ENCODE measurements around the gene C18orf54.
A peak's percentile ranks its signal among the peaks of the same experiment; 100 is the strongest.

Gene C18orf54

DNA sequence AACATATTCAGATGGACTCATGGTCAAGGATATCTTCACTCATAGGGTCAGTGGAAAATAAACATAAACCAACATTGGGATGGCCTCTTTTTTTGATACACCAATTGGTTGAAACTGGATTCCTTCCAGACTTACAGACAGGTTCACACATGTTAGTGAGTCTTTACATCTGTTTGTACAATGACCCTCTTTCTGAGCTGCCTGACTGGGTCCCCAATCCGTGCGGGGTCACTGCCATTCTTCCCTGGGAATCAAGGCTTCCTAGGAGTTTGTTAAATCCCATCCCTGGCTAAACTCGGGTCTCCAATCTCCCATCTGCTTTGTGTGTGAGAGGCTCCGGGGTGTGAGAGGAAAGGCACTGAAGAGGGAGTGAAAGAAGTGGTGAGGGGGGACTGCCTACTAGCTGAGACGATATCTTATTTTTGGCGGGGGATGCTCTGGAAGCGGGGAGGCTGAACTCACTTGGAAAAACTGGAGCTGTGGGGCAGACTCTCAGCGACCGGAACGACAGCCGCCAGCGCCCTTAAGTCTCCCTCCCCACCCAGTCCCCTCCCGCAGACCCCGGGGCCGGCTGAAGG, 535 bp upstream of the C18orf54 start:
- Histone ChIP-seq H3K36me3 (ENCODE audit: control insufficient read depth, insufficient read depth, low read length) (no peaks in the 10 kb centered on the region), H3K27me3 (replicated peaks; ENCODE audit: control insufficient read depth, insufficient read depth, low read length) (no peaks in the 10 kb centered on the region), H3K4me3 (replicated peaks; ENCODE audit: low read depth, low read length) (peak overlapping the region; percentile 96)
- TF ChIP-seq, protein P1, sequence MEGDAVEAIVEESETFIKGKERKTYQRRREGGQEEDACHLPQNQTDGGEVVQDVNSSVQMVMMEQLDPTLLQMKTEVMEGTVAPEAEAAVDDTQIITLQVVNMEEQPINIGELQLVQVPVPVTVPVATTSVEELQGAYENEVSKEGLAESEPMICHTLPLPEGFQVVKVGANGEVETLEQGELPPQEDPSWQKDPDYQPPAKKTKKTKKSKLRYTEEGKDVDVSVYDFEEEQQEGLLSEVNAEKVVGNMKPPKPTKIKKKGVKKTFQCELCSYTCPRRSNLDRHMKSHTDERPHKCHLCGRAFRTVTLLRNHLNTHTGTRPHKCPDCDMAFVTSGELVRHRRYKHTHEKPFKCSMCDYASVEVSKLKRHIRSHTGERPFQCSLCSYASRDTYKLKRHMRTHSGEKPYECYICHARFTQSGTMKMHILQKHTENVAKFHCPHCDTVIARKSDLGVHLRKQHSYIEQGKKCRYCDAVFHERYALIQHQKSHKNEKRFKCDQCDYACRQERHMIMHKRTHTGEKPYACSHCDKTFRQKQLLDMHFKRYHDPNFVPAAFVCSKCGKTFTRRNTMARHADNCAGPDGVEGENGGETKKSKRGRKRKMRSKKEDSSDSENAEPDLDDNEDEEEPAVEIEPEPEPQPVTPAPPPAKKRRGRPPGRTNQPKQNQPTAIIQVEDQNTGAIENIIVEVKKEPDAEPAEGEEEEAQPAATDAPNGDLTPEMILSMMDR (IDR thresholded peaks at IDR 0.05; ENCODE audit: insufficient read depth, low read length, poor library complexity, severe bottlenecking), result no peak
- no peak for DNase-seq (ENCODE audit: extremely low read depth, insufficient read length)

GRCh38 chr18:54358495-54359040, 862 bp downstream of the C18orf54 start:
- no peak for DNase-seq (ENCODE audit: extremely low read depth, insufficient read length)
- TF ChIP-seq, protein P1 (IDR thresholded peaks at IDR 0.05; ENCODE audit: insufficient read depth, low read length, poor library complexity, severe bottlenecking), result no peak
- no peaks in the 10 kb centered on the region for H3K27me3 ChIP-seq (replicated peaks; ENCODE audit: control insufficient read depth, insufficient read depth, low read length)
- peak overlapping the region; percentile 96 for H3K4me3 ChIP-seq (replicated peaks; ENCODE audit: low read depth, low read length)
- no peaks in the 10 kb centered on the region for H3K36me3 ChIP-seq (ENCODE audit: control insufficient read depth, insufficient read depth, low read length)

DNA sequence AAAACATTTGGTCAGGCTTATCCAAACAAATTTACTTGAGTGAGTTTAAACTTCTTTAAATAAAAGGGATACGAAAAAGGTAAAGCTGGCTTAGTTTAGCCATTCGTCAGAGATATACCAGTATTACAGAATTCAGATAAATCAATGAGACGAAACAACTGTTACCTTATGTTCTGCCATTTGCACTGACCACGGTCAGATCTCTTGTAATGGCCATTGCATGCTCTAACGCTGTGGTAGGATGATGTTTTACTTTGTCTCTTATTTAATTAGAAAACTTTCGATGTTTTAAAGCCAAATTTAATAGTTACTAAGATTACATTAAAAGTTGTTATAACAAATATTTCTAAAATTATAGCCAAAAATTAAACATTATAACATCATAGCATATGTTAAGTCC, 1.5 kb downstream of the C18orf54 start:
- peak overlapping the region; percentile 96 for H3K4me3 ChIP-seq (replicated peaks; ENCODE audit: low read depth, low read length)
- TF ChIP-seq, protein P1 (IDR thresholded peaks at IDR 0.05; ENCODE audit: insufficient read depth, low read length, poor library complexity, severe bottlenecking), result no peak
- no peaks in the 10 kb centered on the region for H3K36me3 ChIP-seq (ENCODE audit: control insufficient read depth, insufficient read depth, low read length)
- DNase-seq (ENCODE audit: extremely low read depth, insufficient read length), result no peak
- no peaks in the 10 kb centered on the region for H3K27me3 ChIP-seq (replicated peaks; ENCODE audit: control insufficient read depth, insufficient read depth, low read length)

DNA sequence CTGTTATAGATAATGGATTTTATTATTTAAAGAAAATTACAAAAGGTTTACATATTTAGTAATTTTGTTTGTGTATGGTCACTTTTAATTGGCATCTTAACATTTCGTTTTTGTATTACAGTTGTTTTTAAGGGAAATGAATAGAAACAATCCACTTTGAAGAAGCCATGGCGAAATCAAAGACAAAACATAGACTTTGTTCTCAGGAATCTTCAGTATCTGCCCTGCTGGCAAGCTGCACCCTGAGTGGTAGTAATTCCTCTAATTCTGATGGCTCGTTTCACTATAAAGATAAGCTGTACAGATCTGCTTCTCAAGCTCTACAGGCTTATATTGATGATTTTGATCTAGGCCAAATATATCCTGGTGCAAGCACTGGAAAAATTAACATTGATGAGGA, 2.7 kb downstream of the C18orf54 start:
- no peaks in the 10 kb centered on the region for H3K36me3 ChIP-seq (ENCODE audit: control insufficient read depth, insufficient read depth, low read length)
- H3K27me3 ChIP-seq (replicated peaks; ENCODE audit: control insufficient read depth, insufficient read depth, low read length), result no peaks in the 10 kb centered on the region
- H3K4me3 ChIP-seq (replicated peaks; ENCODE audit: low read depth, low read length), result no peak overlapping the region
- TF ChIP-seq, protein P1 (IDR thresholded peaks at IDR 0.05; ENCODE audit: insufficient read depth, low read length, poor library complexity, severe bottlenecking), result no peak
- no peak for DNase-seq (ENCODE audit: extremely low read depth, insufficient read length)

DNA sequence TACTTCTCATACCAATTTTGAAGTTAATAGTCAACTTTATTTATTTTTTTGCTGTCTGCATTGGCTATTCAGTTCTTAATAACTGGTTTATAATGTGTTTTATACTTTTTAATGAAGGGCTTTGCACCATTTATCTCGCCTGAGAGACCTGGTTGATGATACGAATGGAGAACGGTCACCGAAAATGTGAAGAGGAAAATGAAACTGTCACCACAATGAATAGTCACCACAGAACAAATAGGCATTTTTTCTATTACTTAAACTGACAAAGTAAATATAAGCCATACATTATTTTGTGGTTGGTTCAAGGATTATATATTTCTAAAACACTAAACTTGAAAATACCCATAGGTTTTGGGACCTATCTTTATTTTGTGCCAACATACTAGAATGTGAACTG, 20.4 kb downstream of the C18orf54 start:
- DNase-seq (ENCODE audit: extremely low read depth, insufficient read length), result no peak
- Histone ChIP-seq H3K4me3 (replicated peaks; ENCODE audit: low read depth, low read length) (no peak overlapping the region), H3K27me3 (replicated peaks; ENCODE audit: control insufficient read depth, insufficient read depth, low read length) (no peaks in the 10 kb centered on the region), H3K36me3 (ENCODE audit: control insufficient read depth, insufficient read depth, low read length) (no peaks in the 10 kb centered on the region; the same call in 1 of the 2 replicates)
- TF ChIP-seq, protein P1 (IDR thresholded peaks at IDR 0.05; ENCODE audit: insufficient read depth, low read length, poor library complexity, severe bottlenecking), result no peak

Data from GM06990 (cell line).